SK-N-SH treated with all-trans-retinoic acid at 6 μM for 48 hours (cell line): Measurements from ENCODE around the gene ELK4.

Experiments used
- ATAC-seq: fragments of 200-7000 bp; cut with Tn5 transposase; 3 replicates; pipeline ENCODE4 v1.9.1; 2020; ENCODE audit warnings: mild to moderate bottlenecking, moderate library complexity
- ESRRG ChIP-seq: fragments of 250-450 bp; sonication (Bioruptor Pico); IDR thresholded peaks from 2 replicates; pipeline ENCODE4 v1.6.1; 2021; ENCODE audit warnings: mild to moderate bottlenecking
- ISL1 ChIP-seq: fragments of 250-450 bp; sonication (Bioruptor Pico); IDR thresholded peaks from 2 replicates; pipeline ENCODE4 v2.1.2; 2022; ENCODE audit warnings: mild to moderate bottlenecking, moderate library complexity
- OSR1 ChIP-seq: fragments of 250-450 bp; sonication (Bioruptor Pico); IDR thresholded peaks from 2 replicates; pipeline ENCODE4 v1.8.0; 2022; ENCODE audit warnings: moderate library complexity, mild to moderate bottlenecking, inconsistent platforms
- POU6F1 ChIP-seq: fragments of 250-450 bp; sonication (Bioruptor Pico); IDR thresholded peaks from 2 replicates; pipeline ENCODE4 v1.8.0; 2021; ENCODE audit warnings: low read depth, mild to moderate bottlenecking, moderate library complexity, borderline replicate concordance
- PPARA ChIP-seq: fragments of 250-450 bp; sonication (Bioruptor Pico); IDR thresholded peaks from 2 replicates; pipeline ENCODE4 v1.5.0; 2020; ENCODE audit warnings: mild to moderate bottlenecking, borderline replicate concordance
- RARB ChIP-seq: fragments of 250-450 bp; sonication (Bioruptor Pico); IDR thresholded peaks from 2 replicates; pipeline ENCODE4 v1.8.0; 2021; ENCODE audit warnings: mild to moderate bottlenecking, moderate library complexity
- TOX ChIP-seq: fragments of 250-450 bp; sonication (Bioruptor Pico); IDR thresholded peaks from 2 replicates; pipeline ENCODE4 v1.8.0; 2021; ENCODE audit warnings: mild to moderate bottlenecking, moderate library complexity, borderline replicate concordance
- ZFP30 ChIP-seq: fragments of 450-650 bp; formaldehyde crosslinking; IDR thresholded peaks from 2 replicates; pipeline ENCODE4 v1.5.0; 2022; ENCODE audit warnings: mild to moderate bottlenecking, moderate library complexity
- ZNF70 ChIP-seq: fragments of 450-650 bp; formaldehyde crosslinking; IDR thresholded peaks from 2 replicates; pipeline ENCODE4 v1.5.0; 2020; ENCODE audit warnings: mild to moderate bottlenecking, moderate library complexity
- ZNF8 ChIP-seq: fragments of 450-650 bp; formaldehyde crosslinking; IDR thresholded peaks from 2 replicates; pipeline ENCODE4 v1.5.0; 2020; ENCODE audit warnings: mild to moderate bottlenecking, moderate library complexity

ELK4 gene

GRCh38 chr1:205565799-205566198 lies 66.0 kb downstream of the ELK4 start (continued):
- TF ChIP-seq TOX (CRISPR knock-in tag): no peak
- TF ChIP-seq POU6F1 (CRISPR knock-in tag): no peak
- no peak for TF ChIP-seq ESRRG (CRISPR knock-in tag)
- TF ChIP-seq ZNF8 (CRISPR knock-in tag): no peak

- TF ChIP-seq OSR1 (CRISPR knock-in tag) (no peak), ISL1 (CRISPR knock-in tag) (no peak), ZNF70 (CRISPR knock-in tag) (no peak), POU6F1 (CRISPR knock-in tag) (no peak), PPARA (no peak)
- no peak for ATAC-seq
These were observed 67.8 kb downstream of the ELK4 start for GRCh38 chr1:205563927-205564441.

- TF ChIP-seq ZNF8 (CRISPR knock-in tag) (peak; percentile 99), RARB (CRISPR knock-in tag) (no peak), ZFP30 (CRISPR knock-in tag) (no peak)
- ATAC-seq: no peak
These were observed 70.2 kb downstream of the ELK4 start for GRCh38 chr1:205561501-205562203.
